Panc1 (cell line): Measurements from ENCODE around the gene LTN1. TPM values are rescaled to one million over a fixed set of nuclear protein-coding genes. Genes with fewer than 3 reads are reported as not detected.

Source experiments
- ATAC-seq: fragments of 200-7000 bp; cut with Tn5 transposase; 2 replicates; pipeline ENCODE4 v1.9.1; 2020; ENCODE audit warnings: mild to moderate bottlenecking, moderate library complexity
- BruUV-seq: library from RNA; stranded (reverse); fragments of 400-500 nt; replicated peaks from 2 replicates; lab custom pipeline; 2021; lab: Mats Ljungman, UMichigan
- CTCF ChIA-PET: fragments of 300-600 bp; sonication (Branson Sonifier 250); formaldehyde crosslinking; loops from one replicate; lab custom pipeline; 2022; ENCODE audit warnings: antibody characterized with exemption; lab: Charles Lee
- POLR2A ChIA-PET: fragments of 300-600 bp; sonication (Branson Sonifier 250); formaldehyde crosslinking; loops from one replicate; lab custom pipeline; 2022; ENCODE audit warnings: antibody characterized with exemption; lab: Charles Lee
- DNase-seq: peaks from one replicate; pipeline ENCODE4 v3.0.0-alpha.2; 2010; ENCODE audit warnings: low read depth, low spot score
- H3K27ac ChIP-seq: 2 replicates; pipeline ENCODE4 v1.5.1; 2011; ENCODE audit warnings: mild to moderate bottlenecking, low read length, inconsistent platforms
- H3K27me3 ChIP-seq: fragments of 200-500 bp; sonication (Bioruptor generic); 2 replicates; pipeline ENCODE4 v1.6.0; 2014; ENCODE audit warnings: low read length, inconsistent platforms; ENCODE audit not compliant: control insufficient read depth, insufficient read depth
- H3K36me3 ChIP-seq: fragments of 200-500 bp; sonication (Bioruptor generic); 2 replicates; pipeline ENCODE4 v1.5.1; 2014; ENCODE audit warnings: inconsistent platforms, mild to moderate bottlenecking, low read length, moderate library complexity; ENCODE audit not compliant: control insufficient read depth, insufficient read depth
- H3K4me1 ChIP-seq: 2 replicates; pipeline ENCODE4 v1.5.1; 2011; ENCODE audit warnings: inconsistent platforms, mild to moderate bottlenecking, low read length, moderate library complexity; ENCODE audit not compliant: control insufficient read depth, insufficient read depth
- H3K4me3 ChIP-seq, 2 experiments: 2 replicates each; pipeline ENCODE4 v1.5.1; 2011 to 2012; ENCODE audit warnings: low read depth in 2 of 2, low read length in 2 of 2, mild to moderate bottlenecking in 2 of 2, inconsistent platforms in 1 of 2, moderate library complexity in 1 of 2
- H3K9me3 ChIP-seq: fragments of 200-500 bp; sonication (Bioruptor generic); 2 replicates; pipeline ENCODE4 v1.5.1; 2014; ENCODE audit warnings: low read depth, mild to moderate bottlenecking, inconsistent platforms, low read length, moderate library complexity; ENCODE audit not compliant: control insufficient read depth, insufficient read depth
- CTCF ChIP-seq: fragments of 450-650 bp; IDR thresholded peaks from 2 replicates; pipeline ENCODE4 v1.5.1; 2017; ENCODE audit warnings: mild to moderate bottlenecking
- POLR2AphosphoS5 ChIP-seq: IDR thresholded peaks from 2 replicates; pipeline ENCODE4 v1.6.1; 2012; ENCODE audit warnings: mild to moderate bottlenecking, low read depth, low read length, moderate library complexity
- REST ChIP-seq, 2 experiments: IDR thresholded peaks; 2 replicates each; pipeline ENCODE4 v1.6.1; 2011 to 2012; ENCODE audit warnings: low read depth in 2 of 2, control low read depth in 1 of 2, low read length in 1 of 2, mild to moderate bottlenecking in 1 of 2, moderate library complexity in 1 of 2; ENCODE audit not compliant: insufficient read depth in 1 of 2
- SIN3A ChIP-seq: IDR thresholded peaks from 2 replicates; pipeline ENCODE4 v1.6.1; 2012; ENCODE audit warnings: low read depth, mild to moderate bottlenecking, low read length, moderate library complexity, borderline replicate concordance; ENCODE audit not compliant: insufficient read depth
- TCF7L2 ChIP-seq: IDR thresholded peaks from 2 replicates; pipeline ENCODE4 v1.6.1; 2011; ENCODE audit warnings: mild to moderate bottlenecking, low read depth, low read length, inconsistent platforms
- in situ Hi-C: cut with HindIII; loops from 2 replicates; pipeline ENCODE4 v1.10.0; 2016; ENCODE audit warnings: low sequenced_read_pairs, low pct_unique_long_range_greater_than_20kb
- intact Hi-C: fragments of 100-400 bp; cut with micrococcal nuclease; formaldehyde crosslinking; loops from one replicate; pipeline ENCODE4 v1.10.0; 2022; ENCODE audit not compliant: unreplicated experiment
- total RNA-seq: library from RNA; stranded (reverse); gene quantifications from one replicate; pipeline ENCODE4 v1.2.1, GENCODE V29; 2021; ENCODE audit not compliant: unreplicated experiment

Gene LTN1
- total RNA-seq, 1 experiment from 2014 or later: 19.7 TPM

GRCh38 chr21:28906841-28907240 lies 85.8 kb downstream of the LTN1 start:
- ATAC-seq: no peak

GRCh38 chr21:28906236-28906635 lies 86.4 kb downstream of the LTN1 start:
- Histone ChIP-seq H3K36me3 (no peaks in the 10 kb centered on the region), H3K27me3 (no peaks in the 10 kb centered on the region), H3K9me3 (no peaks in the 10 kb centered on the region), H3K4me3 (no peak overlapping the region), H3K4me1 (peaks cover 8% of the 10 kb centered on the region; the same call in 1 of the 2 replicates), H3K27ac (peak overlapping the region; percentile 88)
- TF ChIP-seq CTCF: no peak
- TF ChIP-seq TCF7L2: no peak
- no peak for TF ChIP-seq REST (IDR thresholded peaks at IDR 0.05; ENCODE audit: insufficient read depth in 1 of 2, low read depth in 2 of 2, low read length in 1 of 2)
- no peak for TF ChIP-seq SIN3A
- no peak for TF ChIP-seq POLR2AphosphoS5
- CTCF ChIA-PET: no interaction called here
- DNase-seq: no peak
- in situ Hi-C loops (no loop called here), intact Hi-C loops (no loop called here)
- ATAC-seq: no peak
- POLR2A ChIA-PET: no interaction called here
- BruUV-seq: no TSS peak

More at GRCh38 chr21:28906841-28907240, 85.8 kb downstream of the LTN1 start:
- intact Hi-C loops (no loop called here), in situ Hi-C loops (no loop called here)
- no peak for DNase-seq
- H3K27ac ChIP-seq: peak overlapping the region; percentile 88
- ChIA-PET CTCF (no interaction called here), POLR2A (no interaction called here)
- H3K36me3 ChIP-seq: no peaks in the 10 kb centered on the region
- H3K4me1 ChIP-seq: peaks cover 8% of the 10 kb centered on the region; the same call in 1 of the 2 replicates
- H3K9me3 ChIP-seq: no peaks in the 10 kb centered on the region
- H3K27me3 ChIP-seq: no peaks in the 10 kb centered on the region
- BruUV-seq: no TSS peak
- TF ChIP-seq REST (IDR thresholded peaks at IDR 0.05; ENCODE audit: insufficient read depth in 1 of 2, low read depth in 2 of 2, low read length in 1 of 2): no peak
- no peak for TF ChIP-seq POLR2AphosphoS5
- TF ChIP-seq TCF7L2: no peak
- TF ChIP-seq CTCF: no peak
- no peak for TF ChIP-seq SIN3A
- no peak overlapping the region for H3K4me3 ChIP-seq
